Measurements from ENCODE around the gene RHOT2.

GRCh38 chr16:668519-669171, 713 bp downstream of the RHOT2 start:
- TF ChIP-seq CTCF (IDR thresholded peaks at IDR 0.05) (no peak), EZH2 (IDR thresholded peaks at IDR 0.05) (no peak), EZH2phosphoT487 (IDR thresholded peaks at IDR 0.05) (no peak)

Measured in neural progenitor cell (in vitro differentiated cells).